Body of pancreas (tissue), 4 donors: ENCODE measurements around the gene DDO. TPM values are rescaled to one million over a fixed set of nuclear protein-coding genes. Genes with fewer than 3 reads are reported as not detected.
A peak's percentile ranks its signal among the peaks of the same experiment; 100 is the strongest.

ENCODE experiments used
- ATAC-seq: fragments of 150-250 bp; one replicate; pipeline ENCODE4 v1.9.1; 2016
- DNase-seq, 4 donors: peaks; one replicate each; pipeline ENCODE4 v3.0.0-alpha.2; 2019
- H3K27ac ChIP-seq, 4 donors: fragments of 200-600 bp; sonication (generic); 1 replicate in 3 of 4; 2 replicates in 1 of 4; pipeline versions ENCODE4 v1.5.1 to v1.6.1; 2016 to 2019; ENCODE audit warnings: mild to moderate bottlenecking in 1 of 4, mixed read lengths in 1 of 4, moderate library complexity in 1 of 4
- H3K27me3 ChIP-seq, 2 donors: fragments of 200-600 bp; sonication (generic); one replicate each; pipeline ENCODE4 v1.6.0; 2016; ENCODE audit warnings: mild to moderate bottlenecking in 1 of 2
- H3K36me3 ChIP-seq, 2 donors: fragments of 200-600 bp; sonication (generic); replicated peaks in 1 of 2; 2 replicates each; pipeline ENCODE4 v1.5.1; 2016; ENCODE audit warnings: low read depth in 2 of 2; ENCODE audit not compliant: insufficient read depth in 1 of 2
- H3K4me1 ChIP-seq: fragments of 200-600 bp; sonication (generic); one replicate; pipeline ENCODE4 v1.6.0; 2016
- H3K4me3 ChIP-seq, 2 donors: fragments of 200-600 bp; sonication (generic); 1 replicate in 1 of 2; 2 replicates in 1 of 2; pipeline ENCODE4 v1.5.1; 2016 to 2019
- H3K9me3 ChIP-seq, 3 donors: fragments of 200-600 bp; sonication (generic); 1 replicate in 2 of 3; 2 replicates in 1 of 3; pipeline ENCODE4 v1.5.1; 2016
- POLR2A ChIP-seq, 3 donors: fragments of 450-650 bp; IDR thresholded peaks; one replicate each; pipeline ENCODE4 v1.6.1; 2016; ENCODE audit warnings: antibody characterized with exemption in 3 of 3, mild to moderate bottlenecking in 2 of 3
- WGBS, 2 donors: methylation state at CpG; one replicate each; pipeline ENCODE4 v1.1.5; 2017; 5-methylcytosine and 5-hydroxymethylcytosine counted together
- intact Hi-C: fragments of 100-400 bp; cut with DNase I; formaldehyde crosslinking; loops from one replicate; pipeline ENCODE4 v1.15.1; 2023
- total RNA-seq, 2 donors: library from RNA; depleted of rRNA; stranded (reverse); fragments of >200 nt; gene quantifications; one replicate each; pipeline ENCODE4 v1.1.0, GENCODE V29; 2016
- TF ChIP-seq, protein P1 (sequence below), 7 experiments: fragments of 450-650 bp in 4 of 7; fragments of 200-600 bp in 3 of 7; sonication (generic) in 3 of 7; IDR thresholded peaks; one replicate each; pipeline ENCODE4 v1.5.1; 2016 to 2019; ENCODE audit warnings: antibody characterized with exemption in 7 of 7

The DDO gene
- total RNA-seq, 2 donors from 2014 or later = 1.3 TPM; not detected in 1

DNA sequence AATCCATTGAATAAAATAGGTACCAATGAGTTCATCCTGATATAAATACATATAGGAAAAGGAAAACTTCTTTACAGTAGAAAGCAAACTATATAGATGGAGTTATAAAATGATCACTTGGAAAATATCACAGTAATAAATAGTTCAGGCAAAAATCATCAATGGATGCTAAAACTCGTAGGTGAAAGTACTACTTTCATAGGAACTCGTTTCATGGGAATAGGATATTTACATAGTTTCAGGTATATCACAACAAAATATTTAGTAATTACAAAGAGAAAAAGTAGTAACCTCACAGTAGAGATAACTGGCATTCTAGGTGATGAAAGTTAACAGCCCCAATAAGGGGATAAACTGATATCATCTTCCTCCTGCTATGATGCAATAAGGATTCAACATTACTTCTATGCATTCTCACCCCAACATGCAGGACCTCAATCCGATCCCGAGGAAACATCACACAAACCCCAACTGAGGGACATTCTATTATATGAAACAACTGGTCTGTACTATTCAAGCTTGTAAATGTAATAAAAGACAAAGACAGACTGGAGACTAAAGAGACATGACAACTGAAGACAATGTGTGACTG is 13.7 kb downstream of the DDO start:
- H3K4me3 ChIP-seq = no peak overlapping the region
- 78 to 88% methylated on average over 4 of the region's 4 CpGs for WGBS, 2 donors
- H3K36me3 ChIP-seq = no peaks in the 10 kb centered on the region
- DNase-seq (no peak), ATAC-seq (no peak)
- peaks cover 7% of the 10 kb centered on the region for H3K4me1 ChIP-seq
- no peaks in the 10 kb centered on the region for H3K9me3 ChIP-seq
- intact Hi-C loops = no loop called here
- no peaks in the 10 kb centered on the region for H3K27me3 ChIP-seq
- no peak overlapping the region for H3K27ac ChIP-seq
- TF ChIP-seq POLR2A (IDR thresholded peaks at IDR 0.05) = no peak
- TF ChIP-seq, protein P1, sequence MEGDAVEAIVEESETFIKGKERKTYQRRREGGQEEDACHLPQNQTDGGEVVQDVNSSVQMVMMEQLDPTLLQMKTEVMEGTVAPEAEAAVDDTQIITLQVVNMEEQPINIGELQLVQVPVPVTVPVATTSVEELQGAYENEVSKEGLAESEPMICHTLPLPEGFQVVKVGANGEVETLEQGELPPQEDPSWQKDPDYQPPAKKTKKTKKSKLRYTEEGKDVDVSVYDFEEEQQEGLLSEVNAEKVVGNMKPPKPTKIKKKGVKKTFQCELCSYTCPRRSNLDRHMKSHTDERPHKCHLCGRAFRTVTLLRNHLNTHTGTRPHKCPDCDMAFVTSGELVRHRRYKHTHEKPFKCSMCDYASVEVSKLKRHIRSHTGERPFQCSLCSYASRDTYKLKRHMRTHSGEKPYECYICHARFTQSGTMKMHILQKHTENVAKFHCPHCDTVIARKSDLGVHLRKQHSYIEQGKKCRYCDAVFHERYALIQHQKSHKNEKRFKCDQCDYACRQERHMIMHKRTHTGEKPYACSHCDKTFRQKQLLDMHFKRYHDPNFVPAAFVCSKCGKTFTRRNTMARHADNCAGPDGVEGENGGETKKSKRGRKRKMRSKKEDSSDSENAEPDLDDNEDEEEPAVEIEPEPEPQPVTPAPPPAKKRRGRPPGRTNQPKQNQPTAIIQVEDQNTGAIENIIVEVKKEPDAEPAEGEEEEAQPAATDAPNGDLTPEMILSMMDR (IDR thresholded peaks at IDR 0.05) = no peak

DNA sequence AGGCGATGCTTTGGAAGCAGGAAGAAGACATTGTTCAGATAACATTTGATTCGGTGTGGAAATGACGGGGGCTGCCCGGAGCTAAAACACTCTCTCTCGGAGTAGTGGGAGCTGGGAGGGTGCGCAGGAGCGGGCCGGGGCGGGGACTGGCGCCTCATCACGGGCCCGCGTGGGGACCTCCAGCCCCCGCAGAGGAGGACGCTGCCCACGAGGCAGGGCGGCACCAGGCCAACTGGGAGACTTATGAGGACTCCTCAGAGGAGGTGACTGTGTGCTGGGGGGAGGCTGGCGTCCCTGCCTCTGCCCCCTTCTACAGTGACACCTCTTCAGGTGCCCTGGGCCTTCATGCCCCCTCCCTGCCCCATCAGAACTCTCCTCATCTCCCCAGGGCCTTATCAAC is 15.2 kb downstream of the DDO start:
- 64 to 81% methylated on average over 13 to 18 of the region's 18 CpGs for WGBS, 2 donors
- no peak overlapping the region for H3K27ac ChIP-seq
- ATAC-seq = no peak
- TF ChIP-seq, protein P1 (IDR thresholded peaks at IDR 0.05) = no peak
- TF ChIP-seq POLR2A (IDR thresholded peaks at IDR 0.05) = no peak
- H3K4me1 ChIP-seq = peaks cover 7% of the 10 kb centered on the region
- no peak for DNase-seq
- H3K36me3 ChIP-seq = no peaks in the 10 kb centered on the region
- no peaks in the 10 kb centered on the region for H3K27me3 ChIP-seq
- no peak overlapping the region for H3K4me3 ChIP-seq
- intact Hi-C loops = no loop called here
- H3K9me3 ChIP-seq = no peaks in the 10 kb centered on the region

DNA sequence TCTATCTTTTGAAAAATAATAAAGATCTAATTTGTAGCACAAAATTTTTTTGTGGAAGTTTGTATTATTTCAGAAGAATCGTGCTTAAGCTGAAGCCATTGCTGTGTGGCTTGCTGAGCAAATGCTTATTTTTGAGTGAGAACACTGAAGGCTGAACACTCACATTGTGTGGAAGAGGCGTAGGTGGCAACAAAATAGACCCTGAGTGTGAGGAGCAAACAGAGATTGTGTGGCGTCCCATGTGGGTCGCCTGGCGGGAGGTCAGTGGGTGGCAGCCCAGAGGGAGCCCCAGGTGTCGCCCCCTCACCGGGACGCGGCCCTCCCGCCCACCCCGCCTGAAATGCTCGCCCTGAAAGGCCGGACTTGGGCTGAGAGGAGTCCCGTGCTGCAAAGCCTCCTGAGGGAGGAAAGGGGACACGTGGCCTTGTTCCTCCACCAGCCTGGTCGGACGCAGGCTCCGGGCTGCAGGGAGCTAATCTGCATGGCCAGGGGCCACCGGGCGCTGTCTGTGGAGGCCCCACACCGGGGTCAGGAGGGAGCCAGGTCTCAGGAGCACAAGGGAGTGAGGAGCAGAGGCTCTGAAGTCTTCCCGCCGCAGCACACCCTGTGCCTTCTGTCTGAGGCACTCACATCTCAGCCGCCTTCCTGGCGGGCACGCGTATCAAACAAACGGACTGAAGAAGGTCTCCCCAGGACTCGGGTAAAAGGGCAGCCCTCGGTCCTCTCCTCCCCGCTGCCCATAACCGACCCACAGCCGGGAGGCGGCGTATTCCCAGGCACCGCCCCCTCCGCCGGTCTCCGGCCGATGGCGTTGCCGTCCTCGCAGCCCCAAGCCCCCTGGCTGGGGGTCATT is 15.9 kb downstream of the DDO start:
- H3K27ac ChIP-seq = no peak overlapping the region
- ATAC-seq = peak; percentile 51
- no peaks in the 10 kb centered on the region for H3K9me3 ChIP-seq
- no peaks in the 10 kb centered on the region for H3K36me3 ChIP-seq
- H3K4me3 ChIP-seq = no peak overlapping the region
- peaks cover 7% of the 10 kb centered on the region for H3K4me1 ChIP-seq
- H3K27me3 ChIP-seq = no peaks in the 10 kb centered on the region
- DNase-seq = peak in 1 of 4 donors; percentile 10
- intact Hi-C loops = loop anchor here (10.0 kb wide), 1 partner anchor 225 kb away; the partner anchor contains the start of gene WASF1
- 50 to 82% methylated on average over 6 to 43 of the region's 43 CpGs for WGBS, 2 donors
- TF ChIP-seq, protein P1 (IDR thresholded peaks at IDR 0.05) = no peak
- TF ChIP-seq POLR2A (IDR thresholded peaks at IDR 0.05) = no peak

DNA sequence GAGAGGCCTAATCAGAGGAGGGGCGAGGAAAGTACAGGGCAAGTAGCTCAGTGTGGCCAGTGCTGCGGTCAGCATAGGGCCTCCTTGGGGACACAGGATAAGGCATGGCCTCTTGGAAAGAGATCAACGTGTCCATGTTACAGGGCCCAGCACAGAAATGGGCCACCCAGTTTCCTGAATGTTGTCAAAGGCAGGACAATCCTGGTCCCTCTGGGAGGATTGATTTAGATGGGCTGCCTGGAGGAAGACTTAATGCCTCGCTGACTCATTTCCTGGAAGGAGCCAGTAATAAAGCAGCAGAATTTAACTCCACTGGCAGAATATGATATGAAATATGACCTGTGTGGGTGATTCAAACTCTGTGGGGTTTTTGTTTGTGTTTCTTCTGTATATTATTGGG is 16.6 kb downstream of the DDO start:
- intact Hi-C loops = loop anchor here (10.0 kb wide), 1 partner anchor 224 kb away; the partner anchor contains the start of gene WASF1
- DNase-seq (no peak), ATAC-seq (no peak)
- Histone ChIP-seq H3K4me1 (peaks cover 7% of the 10 kb centered on the region), H3K9me3 (no peaks in the 10 kb centered on the region), H3K36me3 (no peaks in the 10 kb centered on the region), H3K4me3 (no peak overlapping the region), H3K27me3 (no peaks in the 10 kb centered on the region), H3K27ac (no peak overlapping the region)
- WGBS, 2 donors = 90 to 94% methylated on average over 4 of the region's 4 CpGs
- TF ChIP-seq POLR2A (IDR thresholded peaks at IDR 0.05) = no peak
- TF ChIP-seq, protein P1 (IDR thresholded peaks at IDR 0.05) = no peak
